ENCODE data around the gene CSRP1. TPM values are rescaled to one million over a fixed set of nuclear protein-coding genes. Genes with fewer than 3 reads are reported as not detected.

Gene CSRP1
- total and polyA plus RNA-seq, 2 donors from 2014 or later = 211 to 236 TPM

- peaks cover 3 to 21% (median 18%) of the 10 kb centered on the region in 3 donors for H3K4me1 ChIP-seq (ENCODE audit: control insufficient read depth in 2 of 3, insufficient read depth in 2 of 3, low read depth in 1 of 3, low read length in 3 of 3)
- peak overlapping the region in 1 of 3 donors; percentile 2 for H3K9ac ChIP-seq (ENCODE audit: low read length in 3 of 3)
- TF ChIP-seq CTCF (IDR thresholded peaks at IDR 0.05; ENCODE audit: borderline replicate concordance, extremely low read depth, insufficient read depth) = no peak
- no peaks in the 10 kb centered on the region for H3K27me3 ChIP-seq (ENCODE audit: control insufficient read depth, insufficient read depth, low read length)
- H3K27ac ChIP-seq (ENCODE audit: low read depth in 2 of 2, low read length in 2 of 2) = peak overlapping the region; percentile 26 to 73
- no peak overlapping the region for H3K4me3 ChIP-seq (ENCODE audit: low read length in 3 of 3)
- DNase-seq = no peak
- FAIRE-seq = no peak
- H3K36me3 ChIP-seq (ENCODE audit: control insufficient read depth in 2 of 3, insufficient read depth in 3 of 3, low read length in 3 of 3) = no peaks in the 10 kb centered on the region
- intact Hi-C loops (cut with DNase I) = loop anchor here (10.0 kb wide), 1 partner anchor 67 kb away; no protein-coding TSS in a partner anchor
- H3K9me3 ChIP-seq (ENCODE audit: control insufficient read depth in 2 of 3, insufficient read depth in 1 of 3, low read length in 3 of 3) = no peaks in the 10 kb centered on the region
Observed at GRCh38 chr1:201511396-201511940, 4.5 kb upstream of the CSRP1 start.

GRCh38 chr1:201510734-201511133 lies 3.8 kb upstream of the CSRP1 start:
- intact Hi-C loops (cut with DNase I) = loop anchor here (10.0 kb wide), 1 partner anchor 66 kb away; no protein-coding TSS in a partner anchor
- FAIRE-seq (no peak), DNase-seq (no peak)
- TF ChIP-seq CTCF (IDR thresholded peaks at IDR 0.05; ENCODE audit: borderline replicate concordance, extremely low read depth, insufficient read depth) = no peak
- Histone ChIP-seq H3K4me1 (ENCODE audit: control insufficient read depth in 2 of 3, insufficient read depth in 2 of 3, low read depth in 1 of 3, low read length in 3 of 3) (peaks cover 4 to 24% (median 24%) of the 10 kb centered on the region in 3 donors), H3K4me3 (ENCODE audit: low read length in 3 of 3) (no peak overlapping the region), H3K27me3 (ENCODE audit: control insufficient read depth, insufficient read depth, low read length) (no peaks in the 10 kb centered on the region), H3K27ac (ENCODE audit: low read depth in 2 of 2, low read length in 2 of 2) (no peak overlapping the region), H3K36me3 (ENCODE audit: control insufficient read depth in 2 of 3, insufficient read depth in 3 of 3, low read length in 3 of 3) (no peaks in the 10 kb centered on the region), H3K9me3 (ENCODE audit: control insufficient read depth in 2 of 3, insufficient read depth in 1 of 3, low read length in 3 of 3) (no peaks in the 10 kb centered on the region), H3K9ac (ENCODE audit: low read length in 3 of 3) (no peak overlapping the region)

- H3K4me3 ChIP-seq (ENCODE audit: low read length in 3 of 3) = no peak overlapping the region
- H3K9me3 ChIP-seq (ENCODE audit: control insufficient read depth in 2 of 3, insufficient read depth in 1 of 3, low read length in 3 of 3) = no peaks in the 10 kb centered on the region
- no peaks in the 10 kb centered on the region for H3K36me3 ChIP-seq (ENCODE audit: control insufficient read depth in 2 of 3, insufficient read depth in 3 of 3, low read length in 3 of 3)
- H3K4me1 ChIP-seq (ENCODE audit: control insufficient read depth in 2 of 3, insufficient read depth in 2 of 3, low read depth in 1 of 3, low read length in 3 of 3) = peaks cover 12 to 30% (median 24%) of the 10 kb centered on the region in 3 donors
- FAIRE-seq (no peak), DNase-seq (no peak)
- no peaks in the 10 kb centered on the region for H3K27me3 ChIP-seq (ENCODE audit: control insufficient read depth, insufficient read depth, low read length)
- intact Hi-C loops (cut with DNase I) = loop anchor here (10.0 kb wide), 1 partner anchor 65 kb away; no protein-coding TSS in a partner anchor
- H3K27ac ChIP-seq (ENCODE audit: low read depth in 2 of 2, low read length in 2 of 2) = no peak overlapping the region
- no peak for TF ChIP-seq CTCF (IDR thresholded peaks at IDR 0.05; ENCODE audit: borderline replicate concordance, extremely low read depth, insufficient read depth)
- no peak overlapping the region for H3K9ac ChIP-seq (ENCODE audit: low read length in 3 of 3)
Observed at GRCh38 chr1:201509601-201510374, 2.9 kb upstream of the CSRP1 start.
